ENCODE results near the gene RUFY2.

- no peak for TF ChIP-seq POLR2A (IDR thresholded peaks at IDR 0.05)
- no peak for TF ChIP-seq CTCF (IDR thresholded peaks at IDR 0.05)
- no peak for TF ChIP-seq EP300 (IDR thresholded peaks at IDR 0.05)
Measured at GRCh38 chr10:68310531-68310930, 96.5 kb downstream of the RUFY2 start.
